BJ (cell line): Measurements from ENCODE around the gene PHLDA3. TPM values are rescaled to one million over a fixed set of nuclear protein-coding genes. Genes with fewer than 3 reads are reported as not detected.
A peak's percentile ranks its signal among the peaks of the same experiment; 100 is the strongest.
"Not testable (repeated sequence)": the region's sequence is repeated elsewhere in the genome, so short reads cannot be mapped to it uniquely, and the experiment has no call there.

ENCODE experiments used
- CTCF ChIA-PET: fragments of 350-600 bp; formaldehyde crosslinking; extraction: SDS; loops from one replicate; lab custom pipeline; 2021; ENCODE audit warnings: antibody characterized with exemption, inconsistent platforms; lab: Yijun Ruan, JAX
- POLR2A ChIA-PET: fragments of 300-600 bp; sonication (Branson Sonifier 250); formaldehyde crosslinking; extraction: SDS; loops from one replicate; lab custom pipeline; 2021; ENCODE audit warnings: antibody characterized with exemption; lab: Charles Lee
- DNase-seq: peaks from one replicate; pipeline ENCODE4 v3.0.0-alpha.2; 2011; ENCODE audit warnings: low read depth
- H3K27me3 ChIP-seq: 2 replicates; pipeline ENCODE4 v1.6.0; 2011; ENCODE audit warnings: low read length; ENCODE audit not compliant: control insufficient read depth, insufficient read depth
- H3K36me3 ChIP-seq: 2 replicates; pipeline ENCODE4 v1.5.1; 2011; ENCODE audit warnings: low read length; ENCODE audit not compliant: control insufficient read depth, insufficient read depth
- H3K4me3 ChIP-seq: 2 replicates; pipeline ENCODE4 v1.5.1; 2011; ENCODE audit warnings: low read depth, mild to moderate bottlenecking, control low read depth, low read length
- CTCF ChIP-seq: IDR thresholded peaks from 2 replicates; pipeline ENCODE4 v1.5.1; 2011; ENCODE audit warnings: low read depth, mild to moderate bottlenecking, control low read depth, inconsistent platforms, low read length, moderate library complexity; ENCODE audit not compliant: insufficient read depth
- polyA plus RNA-seq: library from polyadenylated mRNA; depleted of rRNA; stranded (reverse); fragments of >200 nt; gene quantifications from 2 replicates; pipeline ENCODE4 v1.2.3, GENCODE V29; 2011

The PHLDA3 gene
- polyA plus RNA-seq, 1 experiment: 130 TPM

GRCh38 chr1:201480231-201481003, 11.4 kb upstream of the PHLDA3 start:
- DNase-seq: no peak
- Histone ChIP-seq H3K36me3 (peaks cover 25% of the 10 kb centered on the region), H3K4me3 (peak overlapping the region; percentile 24), H3K27me3 (no peaks in the 10 kb centered on the region)
- ChIA-PET CTCF (interaction anchor here (0.6 to 14.4 kb wide), 17 partner anchors 10 to 263 kb away, joined by 3 to 650 read pairs (median 9); partner anchors contain the start of genes CSRP1 and PHLDA3), POLR2A (interaction anchor here (1.3 kb wide), 1 partner anchor 23 kb away, joined by 4 read pairs; no protein-coding TSS in a partner anchor)
- TF ChIP-seq CTCF: no peak

GRCh38 chr1:201479201-201479730, 10.3 kb upstream of the PHLDA3 start:
- ChIA-PET POLR2A (no interaction called here), CTCF (interaction anchor here (0.6 to 14.4 kb wide), 9 partner anchors 8 to 350 kb away, joined by 3 to 650 read pairs (median 8); partner anchors contain the start of genes CSRP1 and PHLDA3)
- TF ChIP-seq CTCF: no peak
- Histone ChIP-seq H3K27me3 (no peaks in the 10 kb centered on the region), H3K4me3 (no peak overlapping the region), H3K36me3 (peaks cover 14% of the 10 kb centered on the region)
- DNase-seq: no peak

- H3K36me3 ChIP-seq: peaks cover 10% of the 10 kb centered on the region
- DNase-seq, H3K27me3 ChIP-seq, POLR2A ChIA-PET, H3K4me3 ChIP-seq: not testable (repeated sequence)
- CTCF ChIA-PET: interaction anchor here (0.7 to 14.4 kb wide), 8 partner anchors 9 to 351 kb away, joined by 3 to 650 read pairs (median 8); partner anchors contain the start of genes CSRP1 and PHLDA3
Observed at GRCh38 chr1:201478666-201479065, 9.7 kb upstream of the PHLDA3 start.

GRCh38 chr1:201476670-201477344, 7.8 kb upstream of the PHLDA3 start:
- no peak for DNase-seq
- ChIA-PET POLR2A (no interaction called here), CTCF (interaction anchor here (0.6 to 2.8 kb wide), 5 partner anchors 10 to 43 kb away, joined by 3 to 10 read pairs (median 4); no protein-coding TSS in a partner anchor)
- Histone ChIP-seq H3K27me3 (no peaks in the 10 kb centered on the region), H3K4me3 (no peak overlapping the region), H3K36me3 (no peaks in the 10 kb centered on the region)
- no peak for TF ChIP-seq CTCF

- POLR2A ChIA-PET: no interaction called here
Observed at GRCh38 chr1:201475915-201476669, 7.1 kb upstream of the PHLDA3 start.

More at GRCh38 chr1:201475915-201476669, 7.1 kb upstream of the PHLDA3 start:
- Histone ChIP-seq H3K36me3 (no peaks in the 10 kb centered on the region), H3K27me3 (no peaks in the 10 kb centered on the region), H3K4me3 (no peak overlapping the region)
- no peak for TF ChIP-seq CTCF
- DNase-seq: no peak
- CTCF ChIA-PET: interaction anchor here (0.6 to 2.8 kb wide), 7 partner anchors 11 to 71 kb away, joined by 3 to 10 read pairs (median 3); no protein-coding TSS in a partner anchor
